HG02981 (cell line): Measurements from ENCODE around the gene HESX1.

Source experiments
- ATAC-seq: cut with Tn5 transposase; IDR thresholded peaks from one replicate; pipeline ENCODE4 v1.9.1; 2021; ENCODE audit warnings: mild to moderate bottlenecking, moderate library complexity; ENCODE audit not compliant: unreplicated experiment

Gene HESX1

GRCh38 chr3:57169108-57169507 is 30.7 kb downstream of the HESX1 start:
- no peak for ATAC-seq

DNA sequence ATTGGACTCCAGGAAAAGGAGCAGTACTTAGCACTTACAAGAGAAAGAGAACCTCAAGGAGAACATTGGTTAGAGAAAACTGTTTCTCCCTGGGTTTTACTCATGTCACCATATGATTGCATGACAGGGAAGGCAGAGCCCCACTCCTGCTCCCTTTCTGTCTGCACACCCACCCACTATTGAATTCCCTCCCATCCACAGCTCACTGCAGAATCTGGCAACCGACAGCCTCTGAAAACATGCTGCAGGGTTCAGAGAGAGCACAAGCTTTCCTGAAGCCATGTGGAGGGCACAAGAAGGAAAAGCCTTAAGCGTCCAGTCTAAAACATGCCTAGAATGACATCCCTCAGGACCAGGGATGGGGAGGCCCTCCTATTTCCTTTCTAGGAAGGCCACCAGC is 31.6 kb downstream of the HESX1 start:
- no peak for ATAC-seq

- ATAC-seq: no peak
Observed at GRCh38 chr3:57166660-57167059, 33.1 kb downstream of the HESX1 start.

DNA sequence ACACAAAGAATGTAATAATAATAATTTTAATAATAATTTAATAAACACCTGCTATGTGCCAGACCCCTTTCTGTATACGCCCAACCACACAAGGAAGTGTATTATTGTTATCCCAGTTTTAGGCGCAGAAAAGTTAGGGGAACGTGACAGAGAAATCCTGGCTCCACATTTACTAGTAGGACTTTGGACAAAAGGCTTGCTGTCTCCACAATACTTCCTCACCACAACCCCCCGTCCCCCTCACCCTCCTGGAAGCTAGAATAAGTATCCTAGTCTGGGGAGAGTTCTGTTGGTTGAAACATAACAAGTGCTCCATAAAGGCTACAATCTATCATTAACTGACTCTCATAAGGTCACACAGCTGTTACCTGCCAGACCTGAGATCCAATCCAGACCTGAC is 34.1 kb downstream of the HESX1 start:
- no peak for ATAC-seq

GRCh38 chr3:57164657-57165573 is 34.9 kb downstream of the HESX1 start, which contains the start of gene IL17RD:
Gene IL17RD, minus strand, starts transcription at chr3:57165353. Its CDS starts 67 bp downstream, at chr3:57165286.
- ATAC-seq: peak; percentile 49

DNA sequence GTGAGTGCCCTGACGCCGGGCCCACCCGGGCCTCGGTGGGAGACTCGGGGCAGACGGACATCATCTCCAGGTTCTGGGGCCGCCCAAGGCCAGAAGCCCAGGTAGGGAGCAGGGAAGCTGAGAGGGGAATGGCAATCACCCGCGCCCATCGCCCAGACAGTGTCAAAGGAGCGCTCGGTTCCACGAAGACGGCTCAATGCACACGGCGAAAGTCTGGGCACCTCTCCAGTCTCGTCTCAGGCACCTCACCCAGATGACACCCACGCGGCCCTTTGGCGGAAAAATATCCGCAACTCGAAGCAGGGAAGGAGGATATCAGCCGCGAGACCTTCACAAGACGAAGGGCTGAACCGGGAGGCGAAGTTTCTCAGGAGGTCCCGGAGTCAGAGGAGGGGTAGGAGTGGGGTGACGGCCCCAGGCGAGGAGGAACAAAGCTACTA is 35.5 kb downstream of the HESX1 start:
- ATAC-seq: no peak

DNA sequence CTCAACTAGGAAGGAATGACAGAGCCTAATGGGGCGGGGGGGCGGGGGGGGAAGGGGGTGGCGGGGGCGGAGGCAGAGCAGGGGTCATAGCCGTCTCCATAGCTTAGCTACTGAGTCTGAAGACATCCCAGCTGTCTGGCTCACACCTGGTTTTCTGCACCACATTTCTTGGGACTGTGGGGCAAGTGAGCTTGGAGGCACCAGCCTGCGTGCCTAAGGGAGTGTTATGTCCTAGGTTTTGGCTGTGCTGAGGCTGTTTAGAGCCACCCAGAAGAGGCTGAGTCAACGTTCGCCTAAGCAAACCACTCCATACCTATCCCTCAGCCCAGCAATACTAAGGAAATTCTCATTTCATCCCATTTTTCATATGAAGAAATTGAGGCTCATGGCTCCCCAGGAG is 36.0 kb downstream of the HESX1 start:
- no peak for ATAC-seq

- no peak for ATAC-seq
Observed at GRCh38 chr3:57161915-57162314, 37.9 kb downstream of the HESX1 start.

DNA sequence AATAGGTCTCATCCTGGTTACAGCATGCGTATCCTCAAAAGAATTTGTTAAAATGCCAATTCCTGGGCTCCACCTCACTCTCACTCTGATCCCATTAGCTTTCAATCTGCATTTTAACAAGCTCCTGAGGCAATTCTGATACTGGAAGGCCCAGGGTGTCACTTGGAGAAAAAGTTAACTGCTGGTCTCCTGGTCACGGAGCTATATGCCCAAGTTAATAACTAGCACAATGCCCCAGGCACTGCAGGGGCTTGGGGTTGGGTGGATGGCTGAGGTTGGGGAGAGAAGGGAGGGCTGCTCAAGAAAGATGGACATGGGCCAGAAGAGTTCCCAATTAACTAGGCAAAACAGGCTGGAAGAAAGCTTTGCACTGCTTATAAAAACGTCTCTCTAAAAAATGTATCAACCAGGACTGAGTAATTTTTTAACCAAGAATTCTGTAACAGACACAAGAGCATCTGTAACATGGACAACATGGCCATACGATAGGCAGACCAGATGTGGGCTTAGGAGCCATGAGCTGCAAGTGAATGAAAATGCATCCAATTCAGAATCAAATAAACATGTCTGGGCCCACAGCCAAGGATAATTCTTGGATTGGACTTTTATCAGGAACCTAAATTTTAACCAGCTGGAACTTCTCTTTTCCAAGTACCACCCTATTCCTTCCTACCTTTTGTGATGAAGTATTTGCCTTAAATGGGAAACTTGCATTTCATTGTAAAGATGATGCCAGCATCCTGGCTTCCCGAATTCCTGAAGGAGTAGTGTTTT is 38.8 kb downstream of the HESX1 start:
- no peak for ATAC-seq

DNA sequence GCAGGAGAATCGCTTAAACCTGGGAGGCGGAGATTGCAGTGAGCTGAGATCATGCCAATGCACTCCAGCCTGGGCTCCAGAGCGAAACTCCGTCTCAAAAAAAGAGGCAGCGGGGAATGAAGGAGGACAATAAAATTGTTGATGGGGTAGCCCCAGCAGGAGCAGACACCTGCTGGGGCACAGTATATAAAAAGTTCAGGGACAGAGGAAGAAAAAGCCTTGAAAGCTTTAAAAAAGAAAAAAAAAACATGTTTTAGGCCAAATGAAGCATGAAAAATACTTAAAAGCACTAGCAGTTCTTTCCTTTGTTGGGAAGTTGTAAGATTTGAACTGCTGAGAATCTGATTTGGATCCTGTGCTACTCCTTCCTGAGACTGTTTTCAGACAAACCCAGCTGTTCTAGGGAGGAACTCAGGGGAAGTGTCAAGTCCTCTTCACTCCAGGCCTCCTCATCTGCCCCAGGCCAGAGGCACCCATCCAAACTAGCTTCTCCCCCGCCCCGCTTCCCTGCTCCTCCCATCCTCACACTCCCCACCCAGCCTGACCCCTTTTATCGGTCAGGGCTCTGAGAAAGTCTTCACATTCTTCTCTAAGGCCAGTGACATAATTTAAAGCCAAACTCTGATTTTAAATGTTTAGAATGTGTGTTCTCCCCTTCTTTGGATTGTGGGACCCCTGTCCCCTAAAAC is 39.6 kb downstream of the HESX1 start:
- ATAC-seq: no peak

DNA sequence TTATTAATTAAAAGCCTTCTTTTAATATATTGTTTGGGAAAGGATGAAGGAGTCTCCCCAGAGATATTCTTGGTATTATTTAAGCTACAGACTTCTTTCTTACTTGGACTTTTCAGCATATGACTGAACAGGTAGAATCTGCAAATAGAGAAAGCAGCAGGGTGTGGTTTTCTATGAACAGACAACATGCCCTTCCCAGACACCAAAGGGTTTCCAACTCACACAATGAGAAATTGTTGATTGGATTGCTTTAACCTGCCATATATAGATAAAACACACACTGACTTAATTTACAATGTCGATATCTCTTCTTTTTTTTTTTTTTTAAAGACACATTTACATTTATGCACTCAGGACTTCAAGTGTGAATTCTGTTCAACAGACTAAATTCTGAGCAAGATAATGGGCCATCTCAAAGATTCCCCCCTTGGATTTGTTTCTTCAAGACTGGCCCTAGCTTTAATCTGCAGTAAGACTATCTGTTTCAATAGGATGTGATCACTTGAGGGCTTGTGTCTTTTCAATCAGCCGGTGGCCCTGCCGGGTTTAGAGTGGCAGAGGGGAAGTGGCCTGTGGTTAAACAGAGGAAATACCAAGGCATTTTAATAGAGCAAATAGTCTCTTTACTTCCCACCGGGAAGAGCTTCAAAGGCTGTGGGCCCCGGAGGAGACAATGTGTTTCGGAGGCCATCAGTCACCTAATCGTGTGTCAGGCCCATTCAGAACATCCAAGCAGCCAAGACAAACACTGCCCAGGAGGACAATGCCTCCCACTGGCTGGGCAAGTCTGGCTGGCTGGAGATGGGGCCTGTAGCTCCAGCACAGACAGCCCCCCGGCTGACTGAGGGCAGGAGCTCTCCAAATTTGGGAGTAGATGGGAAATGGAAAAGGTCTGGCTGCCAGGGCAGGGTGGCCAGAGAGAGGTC is 40.7 kb downstream of the HESX1 start:
- no peak for ATAC-seq

DNA sequence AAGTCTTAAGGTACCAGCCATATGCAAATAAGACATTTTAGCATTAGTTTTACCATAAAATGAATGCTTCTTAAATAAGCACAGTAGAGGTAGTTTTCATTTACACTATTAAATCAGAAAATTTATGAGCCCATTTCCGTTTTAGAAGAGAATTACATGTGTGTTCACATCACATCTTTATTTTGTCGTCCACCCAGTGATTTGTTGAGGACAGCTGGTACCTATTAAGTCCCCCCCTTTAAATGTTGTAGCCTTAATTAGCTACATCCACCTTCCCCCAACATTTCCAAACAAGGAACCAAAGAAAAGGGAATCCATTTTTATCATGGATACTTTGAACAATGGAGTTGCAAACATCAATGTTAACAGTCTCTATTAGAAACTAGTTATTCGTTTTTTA is 41.5 kb downstream of the HESX1 start:
- no peak for ATAC-seq

GRCh38 chr3:57157545-57157944 is 42.2 kb downstream of the HESX1 start:
- ATAC-seq: no peak

DNA sequence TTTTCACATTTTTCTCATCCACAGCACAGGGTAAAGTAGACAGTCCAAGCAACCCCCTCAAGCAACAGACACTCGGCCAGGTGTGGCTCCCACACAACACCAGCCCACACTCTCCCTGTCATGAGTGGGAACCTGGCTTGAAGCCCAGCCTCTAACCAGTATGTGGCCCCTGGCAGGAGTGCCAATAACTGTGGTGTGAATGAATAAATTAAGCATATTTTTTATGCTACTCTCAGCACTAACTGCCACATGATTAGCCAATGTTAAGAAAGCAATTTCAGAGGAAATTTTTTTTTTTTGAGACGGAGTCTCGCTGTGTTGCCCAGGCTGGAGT is 44.5 kb downstream of the HESX1 start:
- no peak for ATAC-seq

DNA sequence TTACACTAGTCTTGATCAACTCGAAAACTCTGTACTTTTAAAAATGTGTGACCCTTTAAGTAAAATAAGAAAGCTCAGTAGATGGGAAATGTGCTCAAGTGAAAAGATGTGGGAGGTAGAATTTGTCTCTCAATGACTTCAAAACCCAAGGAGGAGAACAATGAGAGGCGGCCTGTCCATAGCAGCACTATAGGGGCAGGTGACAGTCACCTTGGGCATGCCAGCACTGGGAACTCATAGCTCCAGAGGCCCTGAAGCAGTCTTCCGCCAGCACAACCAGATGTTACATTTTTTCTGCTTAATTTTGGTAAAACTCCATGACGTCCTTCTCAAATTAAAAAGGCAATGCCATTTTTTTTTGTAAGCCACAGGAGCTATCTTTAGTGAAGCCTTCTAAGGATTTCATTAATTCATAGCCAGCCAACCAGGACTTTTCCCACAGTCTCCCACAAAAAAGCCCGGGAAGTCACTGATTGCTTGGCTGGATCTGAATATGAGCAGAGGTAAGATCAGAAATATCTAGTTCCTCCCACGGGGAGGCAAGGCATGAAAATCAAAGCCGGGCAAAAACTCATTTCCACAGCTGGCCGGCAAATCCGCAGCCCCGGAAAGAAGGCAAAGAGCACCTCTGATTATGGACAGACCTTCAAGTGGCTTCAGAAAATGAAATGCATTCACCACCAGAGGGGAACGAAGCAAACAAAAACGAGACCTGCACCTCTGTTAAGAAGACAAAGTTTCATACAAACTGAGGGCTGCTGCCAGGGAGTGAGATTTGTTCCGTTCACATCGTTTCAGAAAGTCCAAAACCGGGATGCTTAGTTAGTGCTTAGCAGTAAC is 45.1 kb downstream of the HESX1 start:
- ATAC-seq: no peak

DNA sequence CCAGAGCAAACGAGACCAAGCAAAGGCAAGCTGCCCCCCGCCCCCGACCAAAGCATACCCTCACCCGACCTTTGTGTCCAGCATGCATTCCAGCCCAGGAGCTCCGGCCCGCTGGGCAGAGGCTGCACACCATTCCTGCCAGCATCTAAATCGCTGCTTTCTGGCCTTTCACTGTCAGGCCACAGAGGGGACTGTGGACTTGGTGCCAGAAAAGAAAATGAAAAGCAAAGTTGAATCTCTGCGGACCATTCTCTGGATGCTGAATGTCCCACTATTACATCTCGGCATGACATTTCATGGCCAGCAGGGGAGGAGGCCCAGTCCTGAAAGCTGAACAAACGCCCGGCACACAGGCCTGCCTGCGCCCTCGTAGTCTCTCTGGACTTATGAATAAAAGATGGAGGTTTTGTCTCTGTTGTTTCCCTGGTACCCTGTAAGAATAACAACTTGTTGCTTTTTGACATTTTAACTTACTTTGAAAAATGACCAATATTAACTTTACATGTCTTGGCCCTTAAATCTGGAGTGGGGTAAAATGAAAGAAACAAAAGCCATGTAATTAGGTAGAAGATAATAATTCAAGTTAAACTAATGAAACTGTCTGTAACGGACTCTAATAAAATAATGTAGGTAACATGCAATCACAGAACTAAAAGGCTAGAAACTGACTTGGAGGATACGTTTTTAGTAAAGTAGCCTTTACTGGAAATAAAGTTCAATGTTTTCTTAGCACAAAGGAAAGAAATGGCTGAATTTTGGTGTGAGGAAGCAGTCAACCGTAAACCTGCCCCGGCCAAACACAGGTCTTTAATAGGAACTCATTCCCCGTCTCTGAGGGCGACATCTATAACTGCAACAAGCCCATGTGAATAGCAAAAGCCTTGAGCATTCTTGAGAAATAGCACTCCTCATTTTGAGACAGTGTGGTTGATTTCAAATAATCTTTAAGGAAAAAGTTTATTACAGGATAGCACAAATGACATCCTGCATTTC is 47.3 kb downstream of the HESX1 start:
- no peak for ATAC-seq

DNA sequence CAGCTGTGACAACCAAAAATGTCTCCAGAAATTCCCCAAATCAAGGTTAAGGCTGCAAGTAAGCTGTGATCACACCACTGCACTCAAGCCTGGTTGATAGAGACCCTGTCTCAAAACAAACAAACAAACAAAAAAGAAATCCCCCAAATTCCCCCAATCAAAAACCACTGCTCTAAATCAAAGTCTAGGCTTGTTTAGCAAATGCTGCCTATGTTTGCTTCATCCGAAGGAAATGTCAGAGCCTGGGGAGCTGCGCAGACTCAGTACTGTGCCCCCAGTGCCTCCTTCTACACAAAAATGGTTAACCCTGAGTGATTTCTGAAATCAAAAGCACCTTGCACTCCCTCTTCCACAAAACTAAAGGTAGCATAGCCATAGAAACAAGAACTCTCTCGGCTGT is 48.0 kb downstream of the HESX1 start:
- ATAC-seq: no peak

DNA sequence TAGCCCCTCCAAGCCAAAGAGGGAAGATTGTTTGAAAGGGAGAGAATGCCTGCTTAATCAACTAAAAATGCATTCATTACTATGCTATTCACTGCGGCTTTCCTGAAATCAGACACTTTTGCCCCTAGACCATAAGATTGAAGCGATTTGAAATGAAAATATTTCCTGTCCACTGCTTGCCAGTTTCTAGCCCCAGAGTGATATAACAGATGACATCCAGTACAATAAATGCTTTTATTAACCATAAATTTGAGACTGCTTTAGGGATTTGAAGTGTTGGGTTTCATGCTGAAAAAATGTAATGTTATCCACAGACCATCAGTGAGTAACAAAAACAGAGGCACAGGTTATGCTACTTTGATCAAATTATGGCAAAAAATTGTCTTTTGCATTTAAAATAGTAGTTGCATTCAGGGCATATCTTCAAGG is 48.7 kb downstream of the HESX1 start:
- ATAC-seq: no peak
